GM18508 (cell line): ENCODE data around the gene RASGRF1.

Source experiments
- ATAC-seq: cut with Tn5 transposase; IDR thresholded peaks from one replicate; pipeline ENCODE4 v1.9.1; 2021; ENCODE audit warnings: moderate number of reproducible peaks; ENCODE audit not compliant: insufficient read depth, unreplicated experiment

RASGRF1 gene

GRCh38 chr15:79102595-79102994 is 12.0 kb upstream of the RASGRF1 start:
- no peak for ATAC-seq

GRCh38 chr15:79101866-79102581 is 11.4 kb upstream of the RASGRF1 start:
- no peak for ATAC-seq

GRCh38 chr15:79099692-79100091 is 9.1 kb upstream of the RASGRF1 start:
- ATAC-seq, result no peak

GRCh38 chr15:79094611-79095021 is 4.0 kb upstream of the RASGRF1 start:
- no peak for ATAC-seq

- ATAC-seq, result no peak
Measured at GRCh38 chr15:79093352-79093935, 2.9 kb upstream of the RASGRF1 start.

GRCh38 chr15:79092382-79092781 is 1.8 kb upstream of the RASGRF1 start:
- ATAC-seq, result no peak

GRCh38 chr15:79091204-79091867 is 756 bp upstream of the RASGRF1 start:
- ATAC-seq, result no peak

- ATAC-seq, result no peak
Measured at GRCh38 chr15:79089890-79090486, 592 bp downstream of the RASGRF1 start.

GRCh38 chr15:79089331-79089889 is 1.2 kb downstream of the RASGRF1 start:
- no peak for ATAC-seq

GRCh38 chr15:79088426-79089205 is 2.0 kb downstream of the RASGRF1 start:
- ATAC-seq, result no peak

- no peak for ATAC-seq
Measured at GRCh38 chr15:79086814-79087213, 3.8 kb downstream of the RASGRF1 start.

- no peak for ATAC-seq
Measured at GRCh38 chr15:79084308-79084968, 6.1 kb downstream of the RASGRF1 start.

- no peak for ATAC-seq
Measured at GRCh38 chr15:79083154-79083553, 7.4 kb downstream of the RASGRF1 start.

GRCh38 chr15:79082363-79083070 is 8.1 kb downstream of the RASGRF1 start:
- no peak for ATAC-seq

GRCh38 chr15:79078763-79079410 is 11.7 kb downstream of the RASGRF1 start:
- ATAC-seq, result no peak

- ATAC-seq, result no peak
Measured at GRCh38 chr15:79078003-79078402, 12.6 kb downstream of the RASGRF1 start.

GRCh38 chr15:79076661-79077060 is 13.9 kb downstream of the RASGRF1 start:
- ATAC-seq, result no peak

GRCh38 chr15:79075256-79075655 is 15.3 kb downstream of the RASGRF1 start:
- ATAC-seq, result no peak

GRCh38 chr15:79073336-79073735 is 17.2 kb downstream of the RASGRF1 start:
- ATAC-seq, result no peak
